ENCODE measurements around the gene HNRNPLL.

The HNRNPLL gene

GRCh38 chr2:38533180-38533579 lies 69.5 kb downstream of the HNRNPLL start:
- no peaks in the 10 kb centered on the region for H4K20me1 ChIP-seq (ENCODE audit: insufficient read depth)
- H3K4me2 ChIP-seq = no peak overlapping the region
- H3K9ac ChIP-seq = no peak overlapping the region
- H3K4me3 ChIP-seq (IDR thresholded peaks at IDR 0.05; ENCODE audit: insufficient read depth, low read depth, low read length) = no peak overlapping the region
- H3K4me1 ChIP-seq (ENCODE audit: low read depth, poor library complexity, severe bottlenecking) = no peaks in the 10 kb centered on the region
- H3K27me3 ChIP-seq (ENCODE audit: insufficient read depth, low read depth) = no peaks in the 10 kb centered on the region
- no peaks in the 10 kb centered on the region for H3K79me2 ChIP-seq (ENCODE audit: insufficient read depth, low read depth)
- no peak for TF ChIP-seq CTCF (conservative IDR thresholded peaks at IDR 0.05; ENCODE audit: low read depth, low read length)
- no peak overlapping the region; the same call in 1 of the 2 replicates for H2AFZ ChIP-seq (ENCODE audit: low read depth)
- no peak overlapping the region for H3K27ac ChIP-seq
- H3K36me3 ChIP-seq (ENCODE audit: insufficient read depth) = no peaks in the 10 kb centered on the region; the same call in 1 of the 2 replicates

- H3K4me1 ChIP-seq (ENCODE audit: low read depth, poor library complexity, severe bottlenecking) = no peaks in the 10 kb centered on the region
- no peak overlapping the region for H3K4me2 ChIP-seq
- no peaks in the 10 kb centered on the region for H3K79me2 ChIP-seq (ENCODE audit: insufficient read depth, low read depth)
Measured at GRCh38 chr2:38532366-38532765, 70.4 kb downstream of the HNRNPLL start.

GRCh38 chr2:38529208-38529607 lies 73.5 kb downstream of the HNRNPLL start:
- TF ChIP-seq CTCF (conservative IDR thresholded peaks at IDR 0.05; ENCODE audit: low read depth, low read length) = no peak
- no peaks in the 10 kb centered on the region for H3K4me1 ChIP-seq (ENCODE audit: low read depth, poor library complexity, severe bottlenecking)
- H4K20me1 ChIP-seq (ENCODE audit: insufficient read depth) = no peaks in the 10 kb centered on the region

More at GRCh38 chr2:38532366-38532765, 70.4 kb downstream of the HNRNPLL start:
- Histone ChIP-seq H2AFZ (ENCODE audit: low read depth) (no peak overlapping the region), H3K27ac (no peak overlapping the region), H3K27me3 (ENCODE audit: insufficient read depth, low read depth) (no peaks in the 10 kb centered on the region), H3K9ac (no peak overlapping the region), H4K20me1 (ENCODE audit: insufficient read depth) (no peaks in the 10 kb centered on the region), H3K4me3 (IDR thresholded peaks at IDR 0.05; ENCODE audit: insufficient read depth, low read depth, low read length) (no peak overlapping the region), H3K36me3 (ENCODE audit: insufficient read depth) (no peaks in the 10 kb centered on the region; the same call in 1 of the 2 replicates)
- no peak for TF ChIP-seq CTCF (conservative IDR thresholded peaks at IDR 0.05; ENCODE audit: low read depth, low read length)

GRCh38 chr2:38528534-38528933 lies 74.2 kb downstream of the HNRNPLL start:
- no peak overlapping the region for H3K4me3 ChIP-seq (IDR thresholded peaks at IDR 0.05; ENCODE audit: insufficient read depth, low read depth, low read length)
- H2AFZ ChIP-seq (ENCODE audit: low read depth) = no peak overlapping the region
- H3K4me2 ChIP-seq = no peak overlapping the region
- no peak overlapping the region for H3K27ac ChIP-seq
- no peaks in the 10 kb centered on the region; the same call in 1 of the 2 replicates for H3K36me3 ChIP-seq (ENCODE audit: insufficient read depth)
- H3K4me1 ChIP-seq (ENCODE audit: low read depth, poor library complexity, severe bottlenecking) = no peaks in the 10 kb centered on the region
- H4K20me1 ChIP-seq (ENCODE audit: insufficient read depth) = no peaks in the 10 kb centered on the region
- no peak for TF ChIP-seq CTCF (conservative IDR thresholded peaks at IDR 0.05; ENCODE audit: low read depth, low read length)
- H3K79me2 ChIP-seq (ENCODE audit: insufficient read depth, low read depth) = no peaks in the 10 kb centered on the region
- no peak overlapping the region for H3K9ac ChIP-seq
- H3K27me3 ChIP-seq (ENCODE audit: insufficient read depth, low read depth) = no peaks in the 10 kb centered on the region

More at GRCh38 chr2:38529208-38529607, 73.5 kb downstream of the HNRNPLL start:
- no peak overlapping the region for H3K9ac ChIP-seq
- H2AFZ ChIP-seq (ENCODE audit: low read depth) = no peak overlapping the region
- H3K27ac ChIP-seq = no peak overlapping the region
- no peaks in the 10 kb centered on the region for H3K79me2 ChIP-seq (ENCODE audit: insufficient read depth, low read depth)
- H3K4me2 ChIP-seq = no peak overlapping the region
- no peaks in the 10 kb centered on the region for H3K27me3 ChIP-seq (ENCODE audit: insufficient read depth, low read depth)
- no peak overlapping the region for H3K4me3 ChIP-seq (IDR thresholded peaks at IDR 0.05; ENCODE audit: insufficient read depth, low read depth, low read length)
- H3K36me3 ChIP-seq (ENCODE audit: insufficient read depth) = no peaks in the 10 kb centered on the region; the same call in 1 of the 2 replicates

Measured in KMS-11 (cell line).